GM18520 (cell line): Measurements from ENCODE around the gene TNPO1.

ENCODE experiments used
- ATAC-seq: cut with Tn5 transposase; IDR thresholded peaks from one replicate; pipeline ENCODE4 v1.9.1; 2021; ENCODE audit not compliant: unreplicated experiment

Gene TNPO1

GRCh38 chr5:72817671-72818266 is 1.3 kb downstream of the TNPO1 start:
- ATAC-seq: no peak

- no peak for ATAC-seq
Measured at GRCh38 chr5:72818866-72819534, 2.5 kb downstream of the TNPO1 start.

GRCh38 chr5:72821776-72822175 is 5.3 kb downstream of the TNPO1 start:
- ATAC-seq: no peak

- ATAC-seq: no peak
Measured at GRCh38 chr5:72822944-72823343, 6.5 kb downstream of the TNPO1 start.

DNA sequence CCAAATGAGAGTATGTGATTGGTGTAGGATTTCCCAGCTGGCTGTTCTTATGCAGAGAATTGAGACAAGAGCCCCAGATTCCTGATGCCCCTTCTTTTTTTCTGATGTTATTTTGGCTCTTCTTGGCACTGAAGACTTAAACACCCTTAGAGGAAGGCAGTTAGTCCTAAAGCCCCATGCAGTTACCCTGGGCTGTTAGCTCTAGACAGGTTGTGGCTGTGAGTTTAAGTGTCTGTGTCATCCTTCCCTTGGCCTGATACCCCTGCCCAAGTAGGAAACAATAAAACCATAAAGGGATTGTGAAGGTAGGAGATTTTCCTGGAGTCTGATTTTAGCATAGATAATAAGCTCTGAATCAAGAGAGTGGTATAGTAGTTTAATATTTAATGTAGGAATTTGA is 13.2 kb downstream of the TNPO1 start:
- no peak for ATAC-seq

DNA sequence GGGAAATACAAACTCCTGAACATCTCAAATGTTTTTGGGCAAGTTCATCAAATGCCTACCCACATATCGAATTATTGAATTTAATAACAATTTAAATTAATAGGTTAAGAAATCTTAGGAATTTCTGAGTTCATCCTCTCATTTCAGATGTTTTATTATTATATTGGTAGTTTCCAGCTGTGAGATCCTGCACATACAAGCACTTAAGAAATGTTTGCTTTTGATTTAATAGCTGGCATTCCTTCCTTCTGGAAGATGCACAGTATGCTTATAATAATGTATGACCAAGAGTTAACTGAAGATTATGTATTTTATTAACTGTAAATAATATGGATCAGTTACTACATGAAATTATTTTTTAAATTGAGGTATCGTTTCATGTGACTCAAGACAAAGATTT is 13.9 kb downstream of the TNPO1 start:
- no peak for ATAC-seq

GRCh38 chr5:72831685-72832084 is 15.2 kb downstream of the TNPO1 start:
- no peak for ATAC-seq

GRCh38 chr5:72834924-72835323 is 18.5 kb downstream of the TNPO1 start:
- ATAC-seq: no peak

DNA sequence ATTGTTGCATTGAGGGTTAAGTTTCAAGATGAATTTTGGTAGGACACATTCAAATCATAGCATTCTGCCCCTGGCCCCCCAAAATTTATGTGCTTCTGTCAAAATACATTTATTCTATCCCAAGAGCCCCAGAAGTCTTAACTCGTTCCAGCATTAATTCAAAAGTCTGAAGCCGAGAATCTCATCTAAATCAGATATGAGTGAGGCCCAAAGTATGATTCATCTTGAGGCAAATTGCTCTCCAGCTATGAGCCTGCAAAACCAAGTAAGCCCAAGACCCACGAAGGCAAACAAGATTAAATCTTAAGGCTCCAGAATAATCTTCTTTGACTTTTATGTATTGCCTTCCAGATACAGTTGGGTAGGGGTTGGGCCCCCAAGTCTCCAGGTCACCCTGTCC is 19.2 kb downstream of the TNPO1 start:
- ATAC-seq: no peak

GRCh38 chr5:72836810-72837209 is 20.3 kb downstream of the TNPO1 start:
- no peak for ATAC-seq

DNA sequence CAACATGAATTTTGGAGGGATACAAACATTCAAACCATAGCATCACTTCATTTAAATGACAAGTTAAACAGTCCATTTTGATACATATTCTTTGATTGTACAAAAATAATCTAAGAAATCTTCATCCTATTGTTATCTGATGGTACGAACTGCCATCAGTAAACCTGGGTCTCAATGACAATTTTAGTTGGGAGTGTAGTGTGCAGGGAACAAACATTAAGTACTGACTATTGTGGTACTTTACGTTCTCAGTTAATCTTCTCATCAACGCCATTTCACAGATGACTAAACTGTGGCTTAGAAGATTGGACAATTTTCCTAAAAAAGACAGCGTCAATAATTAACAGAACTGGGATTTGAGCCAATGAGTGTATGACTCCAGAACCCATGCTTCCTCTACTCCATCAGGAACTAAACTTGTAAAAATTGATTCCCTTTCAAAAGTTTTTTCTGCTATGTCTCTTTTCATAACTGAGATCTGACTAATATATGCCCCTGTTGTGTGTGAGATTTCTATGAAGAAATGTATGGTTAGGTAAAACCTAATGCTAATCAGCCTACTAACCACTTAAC is 21.1 kb downstream of the TNPO1 start:
- ATAC-seq: no peak

DNA sequence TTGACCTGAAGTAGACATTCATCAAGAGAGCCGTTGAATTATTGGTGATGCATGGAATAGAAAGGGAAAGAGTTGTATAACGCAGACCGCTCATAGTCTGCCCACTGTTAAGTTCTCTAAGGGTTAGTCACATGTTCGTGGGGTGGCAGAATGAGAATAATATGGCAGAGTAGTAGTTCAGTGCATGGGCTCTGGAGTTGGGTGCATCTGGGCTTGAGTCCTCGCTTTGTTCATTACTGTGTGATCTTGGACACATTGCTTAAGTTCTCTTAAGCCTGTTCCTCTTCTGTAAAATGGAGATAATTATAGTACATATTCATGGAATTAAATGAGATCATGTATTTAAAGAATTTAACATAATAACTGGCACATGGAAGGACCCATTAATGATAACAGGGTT is 23.6 kb downstream of the TNPO1 start:
- no peak for ATAC-seq

- no peak for ATAC-seq
Measured at GRCh38 chr5:72841756-72842535, 25.5 kb downstream of the TNPO1 start.

GRCh38 chr5:72842816-72843215 is 26.4 kb downstream of the TNPO1 start:
- no peak for ATAC-seq

DNA sequence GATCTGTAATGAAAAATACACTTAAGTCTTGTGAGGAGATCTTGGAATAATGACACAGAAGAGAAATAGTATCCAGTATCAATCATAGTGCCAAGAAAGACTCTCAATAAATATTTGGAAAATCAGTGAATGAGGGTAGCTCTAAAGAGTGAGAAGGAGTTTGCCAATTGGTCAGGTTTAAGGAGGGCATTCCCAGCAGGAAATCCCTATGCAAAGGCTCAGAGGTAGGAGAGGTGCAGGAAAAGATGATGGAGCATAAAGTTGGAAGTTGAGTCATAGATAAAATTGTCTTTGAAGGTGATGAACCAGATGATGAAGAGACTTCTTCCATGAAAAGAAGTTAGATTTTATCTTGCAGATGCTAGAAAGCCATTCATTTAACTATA is 27.8 kb downstream of the TNPO1 start:
- no peak for ATAC-seq

DNA sequence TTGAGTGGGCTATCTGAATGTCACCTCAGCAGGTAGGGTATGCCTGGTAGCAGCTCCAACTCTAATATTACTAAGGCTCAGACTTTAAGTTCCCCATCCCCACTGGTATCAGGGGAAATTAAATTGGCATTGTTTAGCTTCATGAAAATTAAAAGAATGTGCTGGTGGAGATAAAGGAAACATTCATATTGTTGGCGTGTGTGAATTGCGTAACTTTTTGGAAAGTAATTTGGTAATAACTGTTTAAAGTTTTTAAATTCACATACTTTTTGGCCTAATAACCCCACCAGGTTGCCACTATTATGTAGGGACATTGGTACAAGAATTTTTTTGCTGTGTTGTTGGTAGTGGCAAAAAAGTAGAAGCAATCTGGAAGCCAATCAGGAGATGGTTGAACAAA is 29.4 kb downstream of the TNPO1 start:
- ATAC-seq: no peak

DNA sequence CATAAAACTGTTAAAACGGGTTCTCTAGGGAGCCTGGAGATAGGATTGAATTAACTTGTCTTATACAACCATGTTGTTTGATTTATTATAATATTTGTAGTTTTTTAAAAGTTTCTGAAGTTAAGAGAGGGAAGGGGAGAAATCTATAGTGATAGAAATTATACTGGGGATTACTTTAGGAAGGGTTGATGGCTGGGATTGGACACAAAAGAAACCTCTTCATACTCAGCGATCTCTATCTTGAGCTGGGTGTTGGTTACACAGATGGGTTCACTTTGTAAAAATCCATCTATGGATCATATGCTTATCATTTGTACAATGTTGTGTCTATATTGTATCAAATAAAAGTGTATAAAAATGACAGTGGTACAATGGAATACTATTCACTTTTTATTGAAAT is 30.0 kb downstream of the TNPO1 start:
- no peak for ATAC-seq

- no peak for ATAC-seq
Measured at GRCh38 chr5:72847439-72847838, 31.0 kb downstream of the TNPO1 start.

GRCh38 chr5:72847989-72848473 is 31.6 kb downstream of the TNPO1 start:
- ATAC-seq: peak; percentile 67

DNA sequence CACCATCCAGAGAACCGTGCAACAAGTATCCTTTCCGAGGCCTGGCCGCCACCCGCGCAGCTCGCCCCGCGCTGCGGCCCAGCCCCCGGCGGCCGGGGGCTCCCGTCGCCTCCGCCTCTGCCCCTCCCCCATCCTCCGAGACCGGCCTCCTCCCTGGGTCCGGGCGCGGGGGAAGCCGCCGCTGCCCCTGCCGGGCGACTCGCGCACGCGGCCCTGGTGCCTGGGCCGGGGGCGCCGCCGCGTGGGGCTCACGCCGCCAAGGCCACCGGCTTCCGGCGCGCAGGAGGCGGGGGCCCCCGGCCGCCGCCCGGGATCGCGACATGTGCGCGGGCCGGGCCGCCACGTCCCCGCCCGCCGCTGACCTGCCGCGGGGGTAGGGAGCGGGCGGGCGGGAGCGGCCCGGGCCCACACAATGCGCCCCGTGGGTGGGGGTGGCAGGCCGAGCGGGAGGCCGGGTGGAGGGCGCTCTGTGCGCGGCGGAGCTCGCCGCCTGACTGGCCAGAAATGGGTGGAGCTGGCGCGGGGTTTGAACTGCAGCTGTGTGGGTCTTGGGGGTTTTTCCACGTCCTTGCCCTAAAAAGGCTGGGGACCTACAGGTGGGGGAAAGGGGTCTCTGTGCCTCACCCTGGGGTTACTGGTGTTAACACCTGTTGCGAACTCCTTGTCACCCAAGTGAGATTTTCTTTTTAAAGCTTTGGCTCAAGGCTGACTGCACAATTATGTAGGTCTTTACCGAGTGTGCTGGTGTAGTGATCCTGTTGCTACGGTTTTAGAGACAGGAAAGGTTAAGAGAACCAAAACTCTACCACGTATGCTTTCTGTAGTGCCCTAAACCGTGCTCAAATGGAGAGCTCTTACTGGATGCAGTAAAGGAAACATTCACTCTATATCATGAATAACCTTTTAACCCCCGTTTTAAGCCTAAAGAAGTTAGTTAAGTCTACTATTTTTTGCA is 32.3 kb downstream of the TNPO1 start:
- peak; percentile 25 for ATAC-seq

- no peak for ATAC-seq
Measured at GRCh38 chr5:72849546-72849945, 33.1 kb downstream of the TNPO1 start.
